Activated T-helper 1 cell treated with anti-CD3 and anti-CD28 coated beads, Interleukin-12 subunit alpha, Interleukin-12 subunit beta, Interleukin-2, Interleukin-4 antibody, amounts not matched to agents 30 ng/mL and 10 ng/mL and 1 ng/mL, durations not matched to agents 14 hours and 24 hours and 36 hours (primary cell): ENCODE measurements around the gene TMEM176B. TPM values are rescaled to one million over a fixed set of nuclear protein-coding genes. Genes with fewer than 3 reads are reported as not detected.
"Not testable (repeated sequence)": the region's sequence is repeated elsewhere in the genome, so short reads cannot be mapped to it uniquely, and the experiment has no call there.

Experiments
- DNase-seq: peaks from one replicate; pipeline ENCODE4 v3.0.0; 2021; ENCODE audit warnings: low spot score
- H3K27ac Mint-ChIP-seq: one replicate; pipeline ENCODE4 v1.8.0; 2021; ENCODE audit warnings: mild to moderate bottlenecking, mixed read lengths
- H3K27me3 Mint-ChIP-seq: one replicate; pipeline ENCODE4 v1.8.0; 2022; ENCODE audit warnings: mild to moderate bottlenecking, moderate library complexity, mixed read lengths; ENCODE audit not compliant: insufficient read depth
- H3K36me3 Mint-ChIP-seq: one replicate; pipeline ENCODE4 v1.8.0; 2021; ENCODE audit warnings: low read depth, mixed read lengths
- H3K4me1 Mint-ChIP-seq: one replicate; pipeline ENCODE4 v1.8.0; 2021; ENCODE audit warnings: low read depth, mixed read lengths
- H3K4me3 Mint-ChIP-seq: one replicate; pipeline ENCODE4 v1.8.0; 2021; ENCODE audit warnings: mild to moderate bottlenecking, moderate library complexity, mixed read lengths
- H3K9me3 Mint-ChIP-seq: one replicate; pipeline ENCODE4 v1.8.0; 2021; ENCODE audit warnings: mixed read lengths
- intact Hi-C: fragments of 100-400 bp; cut with micrococcal nuclease; formaldehyde crosslinking; loops from one replicate; pipeline ENCODE4 v1.15.1; 2024
- total RNA-seq: library from RNA; stranded (reverse); gene quantifications from 2 replicates; pipeline ENCODE4 v1.2.3, GENCODE V29; 2022

Gene TMEM176B
- total RNA-seq, 1 donor from 2014 or later, result not detected

GRCh38 chr7:150778738-150779301 lies 21.3 kb downstream of the TMEM176B start:
- Mint-ChIP-seq H3K36me3 (no peaks in the 10 kb centered on the region), H3K9me3 (peaks cover 4% of the 10 kb centered on the region), H3K27me3 (peaks cover 29% of the 10 kb centered on the region), H3K4me3 (no peak overlapping the region), H3K27ac (no peak overlapping the region), H3K4me1 (peaks cover 9% of the 10 kb centered on the region)
- intact Hi-C loops, result loop anchor here (1.0 to 5.0 kb wide), 3 partner anchors 98 to 332 kb away; no protein-coding TSS in a partner anchor
- peak; percentile 54 for DNase-seq

- H3K36me3 Mint-ChIP-seq, result no peaks in the 10 kb centered on the region
- peaks cover 8% of the 10 kb centered on the region for H3K9me3 Mint-ChIP-seq
- DNase-seq, result no peak
- H3K4me3 Mint-ChIP-seq, result no peak overlapping the region
- H3K4me1 Mint-ChIP-seq, result peaks cover 9% of the 10 kb centered on the region
- H3K27ac Mint-ChIP-seq, result no peak overlapping the region
- intact Hi-C loops, result loop anchor here (1.0 to 5.0 kb wide), 3 partner anchors 99 to 333 kb away; no protein-coding TSS in a partner anchor
- peaks cover 29% of the 10 kb centered on the region for H3K27me3 Mint-ChIP-seq
Observed at GRCh38 chr7:150778014-150778737, 22.0 kb downstream of the TMEM176B start.

- H3K4me1 Mint-ChIP-seq, intact Hi-C loops, H3K27ac Mint-ChIP-seq, H3K4me3 Mint-ChIP-seq, H3K36me3 Mint-ChIP-seq, DNase-seq: not testable (repeated sequence)
- H3K27me3 Mint-ChIP-seq, result peaks cover 30% of the 10 kb centered on the region
- H3K9me3 Mint-ChIP-seq, result peaks cover 14% of the 10 kb centered on the region
Observed at GRCh38 chr7:150774131-150774530, 26.0 kb downstream of the TMEM176B start.

- intact Hi-C loops, result no loop called here
- H3K9me3 Mint-ChIP-seq, result peaks cover 14% of the 10 kb centered on the region
- no peaks in the 10 kb centered on the region for H3K36me3 Mint-ChIP-seq
- H3K4me1 Mint-ChIP-seq, result no peaks in the 10 kb centered on the region
- H3K27me3 Mint-ChIP-seq, result peaks cover 15% of the 10 kb centered on the region
- H3K27ac Mint-ChIP-seq, result no peak overlapping the region
- no peak for DNase-seq
- H3K4me3 Mint-ChIP-seq, result no peak overlapping the region
Observed at GRCh38 chr7:150769768-150770167, 30.4 kb downstream of the TMEM176B start.

- Mint-ChIP-seq H3K9me3 (peaks cover 8% of the 10 kb centered on the region), H3K27me3 (peaks cover 11% of the 10 kb centered on the region), H3K27ac (no peak overlapping the region), H3K4me3 (no peak overlapping the region), H3K36me3 (peaks cover 3% of the 10 kb centered on the region), H3K4me1 (no peaks in the 10 kb centered on the region)
- no peak for DNase-seq
- intact Hi-C loops, result no loop called here
Observed at GRCh38 chr7:150766334-150766709, 33.8 kb downstream of the TMEM176B start.

GRCh38 chr7:150759479-150759878 lies 40.7 kb downstream of the TMEM176B start:
- H3K27ac Mint-ChIP-seq, result no peak overlapping the region
- intact Hi-C loops, result loop anchor here (5.0 kb wide), 1 partner anchor 382 kb away; the partner anchor contains the start of gene ZNF775
- peaks cover 27% of the 10 kb centered on the region for H3K4me1 Mint-ChIP-seq
- no peak overlapping the region for H3K4me3 Mint-ChIP-seq
- no peak for DNase-seq
- H3K36me3 Mint-ChIP-seq, result peaks cover 5% of the 10 kb centered on the region
- H3K27me3 Mint-ChIP-seq, result peaks cover 9% of the 10 kb centered on the region
- peaks cover 10% of the 10 kb centered on the region for H3K9me3 Mint-ChIP-seq

GRCh38 chr7:150756858-150757257 lies 43.3 kb downstream of the TMEM176B start:
- peaks cover 12% of the 10 kb centered on the region for H3K9me3 Mint-ChIP-seq
- H3K27ac Mint-ChIP-seq, result peak overlapping the region; percentile 90
- peaks cover 5% of the 10 kb centered on the region for H3K27me3 Mint-ChIP-seq
- H3K4me1 Mint-ChIP-seq, result peaks cover 48% of the 10 kb centered on the region
- no peak for DNase-seq
- no peak overlapping the region for H3K4me3 Mint-ChIP-seq
- intact Hi-C loops, result loop anchor here (1.0 to 5.0 kb wide), 5 partner anchors 309 to 471 kb away; partner anchors contain the start of gene ZNF775
- H3K36me3 Mint-ChIP-seq, result peaks cover 5% of the 10 kb centered on the region

GRCh38 chr7:150756166-150756565 lies 44.0 kb downstream of the TMEM176B start:
- peaks cover 50% of the 10 kb centered on the region for H3K4me1 Mint-ChIP-seq
- intact Hi-C loops, result loop anchor here (5.0 kb wide), 1 partner anchor 379 kb away; the partner anchor contains the start of gene ZNF775
- H3K36me3 Mint-ChIP-seq, result peaks cover under 1% of the 10 kb centered on the region
- H3K27ac Mint-ChIP-seq, result peak overlapping the region; percentile 90
- DNase-seq, result no peak
- H3K4me3 Mint-ChIP-seq, result peak overlapping the region; percentile 70
- peaks cover 3% of the 10 kb centered on the region for H3K27me3 Mint-ChIP-seq
- H3K9me3 Mint-ChIP-seq, result peaks cover 5% of the 10 kb centered on the region

- Mint-ChIP-seq H3K27me3 (peaks cover 3% of the 10 kb centered on the region), H3K4me1 (peaks cover 54% of the 10 kb centered on the region)
Observed at GRCh38 chr7:150755473-150756099, 44.6 kb downstream of the TMEM176B start.

GRCh38 chr7:150754951-150755350 lies 45.2 kb downstream of the TMEM176B start:
- Mint-ChIP-seq H3K9me3 (peaks cover 4% of the 10 kb centered on the region), H3K36me3 (no peaks in the 10 kb centered on the region), H3K27me3 (peaks cover 3% of the 10 kb centered on the region), H3K4me3 (peak overlapping the region; percentile 70), H3K27ac (peak overlapping the region; percentile 90), H3K4me1 (peaks cover 59% of the 10 kb centered on the region)
- DNase-seq, result no peak
- intact Hi-C loops, result loop anchor here (1.0 to 5.0 kb wide), 15 partner anchors 17 to 434 kb away; partner anchors contain the start of genes GIMAP1, GIMAP2, GIMAP6 and GIMAP7

More at GRCh38 chr7:150755473-150756099, 44.6 kb downstream of the TMEM176B start:
- Mint-ChIP-seq H3K36me3 (no peaks in the 10 kb centered on the region), H3K9me3 (peaks cover 4% of the 10 kb centered on the region), H3K27ac (peak overlapping the region; percentile 90), H3K4me3 (peak overlapping the region; percentile 70)
- intact Hi-C loops, result loop anchor here (1.0 to 5.0 kb wide), 13 partner anchors 22 to 435 kb away; partner anchors contain the start of genes GIMAP2, GIMAP6, GIMAP7 and ZNF775
- DNase-seq, result peak; percentile 68

- DNase-seq, result no peak
- H3K4me1 Mint-ChIP-seq, result peaks cover 68% of the 10 kb centered on the region
- peak overlapping the region; percentile 98 for H3K27ac Mint-ChIP-seq
- H3K9me3 Mint-ChIP-seq, result peaks cover 4% of the 10 kb centered on the region
- H3K36me3 Mint-ChIP-seq, result no peaks in the 10 kb centered on the region
- peak overlapping the region; percentile 70 for H3K4me3 Mint-ChIP-seq
- H3K27me3 Mint-ChIP-seq, result peaks cover 3% of the 10 kb centered on the region
- intact Hi-C loops, result loop anchor here (1.0 to 2.0 kb wide), 7 partner anchors 16 to 433 kb away; partner anchors contain the start of genes GIMAP1, GIMAP2 and GIMAP7
Observed at GRCh38 chr7:150753826-150754603, 46.1 kb downstream of the TMEM176B start.

GRCh38 chr7:150753239-150753638 lies 46.9 kb downstream of the TMEM176B start:
- Mint-ChIP-seq H3K4me1 (peaks cover 75% of the 10 kb centered on the region), H3K4me3 (no peak overlapping the region), H3K27me3 (peaks cover 3% of the 10 kb centered on the region), H3K27ac (peak overlapping the region; percentile 89), H3K9me3 (peaks cover 4% of the 10 kb centered on the region), H3K36me3 (peaks cover under 1% of the 10 kb centered on the region)
- intact Hi-C loops, result no loop called here
- DNase-seq, result no peak
